GM13977 (cell line): ENCODE results near the gene PGS1.

Experiments
- DNase-seq: peaks from one replicate; pipeline ENCODE4 v3.0.0; 2012; ENCODE audit warnings: low spot score
- in situ Hi-C: fragments of 300-500 bp; cut with MboI; formaldehyde crosslinking; loops from one replicate; pipeline ENCODE4 v1.12.0; 2022; ENCODE audit warnings: low sequenced_read_pairs, low pct_unique_long_range_greater_than_20kb, mixed read lengths, inconsistent platforms; ENCODE audit not compliant: unreplicated experiment
- TF ChIP-seq, protein P1 (sequence below): IDR thresholded peaks from 2 replicates; pipeline ENCODE4 v1.5.1; 2012; ENCODE audit warnings: mild to moderate bottlenecking, control low read depth; ENCODE audit not compliant: insufficient read depth; ENCODE audit errors: extremely low read depth, missing control alignments

PGS1 gene

DNA sequence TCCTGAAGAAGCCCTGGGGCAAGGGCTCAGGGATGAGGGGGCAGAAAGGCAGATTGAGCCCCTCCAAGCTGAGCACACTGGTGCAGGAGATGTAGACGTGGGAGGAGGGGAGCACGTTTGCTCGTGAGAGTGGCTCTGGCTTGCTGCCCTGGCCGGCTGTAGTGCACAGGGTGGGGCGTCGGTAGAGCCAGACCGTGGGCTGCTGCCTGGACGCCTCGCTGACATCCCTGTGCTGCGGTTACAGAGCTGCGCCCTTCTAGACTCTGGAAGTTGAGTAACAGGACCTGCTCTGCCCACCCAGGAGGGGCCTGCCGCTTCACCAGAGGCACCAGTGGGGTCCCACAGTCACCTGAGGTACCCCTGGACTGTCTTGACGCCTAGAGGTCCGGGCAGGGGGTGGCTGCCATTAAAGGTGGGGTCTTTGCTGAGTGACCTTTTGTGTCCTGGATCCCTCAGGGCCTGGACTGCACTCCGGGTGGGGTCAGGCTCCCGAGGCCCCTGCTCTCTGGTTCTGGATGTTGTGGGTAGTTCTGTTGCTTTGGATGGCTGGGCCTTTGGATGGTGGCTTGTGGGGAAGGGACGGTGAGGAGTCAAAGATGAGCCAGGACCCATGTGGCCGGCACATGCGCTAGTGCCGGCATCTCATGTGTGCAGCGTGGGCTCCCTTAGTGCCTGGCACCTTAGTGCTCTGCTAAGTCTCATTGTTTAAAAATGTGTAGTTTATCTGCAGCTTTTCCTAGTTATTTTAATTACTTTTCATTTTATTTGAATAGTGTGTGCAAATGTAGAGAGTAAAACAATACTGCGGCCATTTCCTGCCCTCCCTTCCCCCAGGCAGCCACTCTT is 41.7 kb downstream of the PGS1 start:
- DNase-seq: no peak
- in situ Hi-C loops: loop anchor here (5.0 kb wide), 1 partner anchor 133 kb away; no protein-coding TSS in a partner anchor
- TF ChIP-seq, protein P1, sequence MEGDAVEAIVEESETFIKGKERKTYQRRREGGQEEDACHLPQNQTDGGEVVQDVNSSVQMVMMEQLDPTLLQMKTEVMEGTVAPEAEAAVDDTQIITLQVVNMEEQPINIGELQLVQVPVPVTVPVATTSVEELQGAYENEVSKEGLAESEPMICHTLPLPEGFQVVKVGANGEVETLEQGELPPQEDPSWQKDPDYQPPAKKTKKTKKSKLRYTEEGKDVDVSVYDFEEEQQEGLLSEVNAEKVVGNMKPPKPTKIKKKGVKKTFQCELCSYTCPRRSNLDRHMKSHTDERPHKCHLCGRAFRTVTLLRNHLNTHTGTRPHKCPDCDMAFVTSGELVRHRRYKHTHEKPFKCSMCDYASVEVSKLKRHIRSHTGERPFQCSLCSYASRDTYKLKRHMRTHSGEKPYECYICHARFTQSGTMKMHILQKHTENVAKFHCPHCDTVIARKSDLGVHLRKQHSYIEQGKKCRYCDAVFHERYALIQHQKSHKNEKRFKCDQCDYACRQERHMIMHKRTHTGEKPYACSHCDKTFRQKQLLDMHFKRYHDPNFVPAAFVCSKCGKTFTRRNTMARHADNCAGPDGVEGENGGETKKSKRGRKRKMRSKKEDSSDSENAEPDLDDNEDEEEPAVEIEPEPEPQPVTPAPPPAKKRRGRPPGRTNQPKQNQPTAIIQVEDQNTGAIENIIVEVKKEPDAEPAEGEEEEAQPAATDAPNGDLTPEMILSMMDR: no peak

DNA sequence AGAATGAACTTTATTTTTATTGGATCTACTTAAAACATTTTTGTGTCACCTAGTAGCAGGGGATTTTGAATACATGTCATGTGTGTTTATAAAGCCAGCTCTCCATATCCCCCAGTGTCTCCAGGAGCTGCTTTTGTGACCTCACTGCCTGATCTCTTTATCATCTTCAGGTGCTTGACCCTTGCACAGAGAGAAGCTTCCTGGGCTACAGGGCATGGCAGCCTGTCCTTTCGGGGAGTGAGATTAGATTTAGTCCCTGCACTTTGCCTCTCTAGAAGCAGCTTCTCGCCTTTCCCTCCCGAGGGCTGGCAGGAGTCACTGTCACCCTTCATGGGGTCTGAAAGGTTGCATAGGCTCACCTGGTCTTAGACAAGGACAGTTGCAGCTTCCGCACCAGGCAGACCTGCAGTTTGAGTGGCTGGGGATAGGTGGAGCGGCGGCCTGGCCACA is 42.7 kb downstream of the PGS1 start:
- in situ Hi-C loops: loop anchor here (5.0 kb wide), 1 partner anchor 134 kb away; no protein-coding TSS in a partner anchor
- TF ChIP-seq, protein P1: no peak
- DNase-seq: no peak

DNA sequence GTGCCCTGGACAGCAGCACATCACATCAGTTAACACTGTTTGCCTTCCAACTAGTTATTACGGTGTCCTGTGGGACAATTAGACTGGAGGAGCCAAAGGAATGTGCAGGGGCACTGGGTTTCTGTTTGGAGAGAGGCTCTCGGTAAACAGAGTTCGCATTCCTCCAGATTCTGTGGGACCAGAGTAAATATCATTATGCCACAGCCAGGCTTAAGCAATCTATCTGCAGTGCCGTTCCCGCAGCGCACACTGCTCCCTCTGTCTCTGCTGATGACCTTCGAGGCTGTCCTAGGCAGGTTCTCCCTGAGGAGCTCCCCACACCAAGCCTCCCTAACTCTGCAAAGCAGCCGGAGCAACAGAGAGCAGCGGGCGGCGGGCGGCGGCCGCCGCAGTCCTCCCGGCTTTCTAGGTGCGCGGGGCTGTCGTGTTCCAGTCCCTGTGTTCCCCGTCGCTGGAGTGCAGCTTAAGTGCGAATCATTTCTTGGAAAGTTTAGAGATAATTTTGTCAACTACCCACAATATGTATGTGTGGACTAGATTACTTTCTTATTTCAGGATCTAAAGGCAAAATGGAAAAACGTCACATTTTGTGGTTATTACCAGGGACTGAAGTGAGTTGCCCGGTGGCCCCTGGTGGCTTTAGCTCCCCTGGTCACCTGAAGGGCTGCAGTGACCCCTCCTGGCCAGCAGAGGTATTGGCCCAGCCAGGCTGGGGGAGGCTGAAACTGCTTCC is 43.3 kb downstream of the PGS1 start:
- TF ChIP-seq, protein P1: peak; percentile 98
- peak; percentile 92 for DNase-seq
- in situ Hi-C loops: loop anchor here (5.0 kb wide), 1 partner anchor 134 kb away; no protein-coding TSS in a partner anchor

DNA sequence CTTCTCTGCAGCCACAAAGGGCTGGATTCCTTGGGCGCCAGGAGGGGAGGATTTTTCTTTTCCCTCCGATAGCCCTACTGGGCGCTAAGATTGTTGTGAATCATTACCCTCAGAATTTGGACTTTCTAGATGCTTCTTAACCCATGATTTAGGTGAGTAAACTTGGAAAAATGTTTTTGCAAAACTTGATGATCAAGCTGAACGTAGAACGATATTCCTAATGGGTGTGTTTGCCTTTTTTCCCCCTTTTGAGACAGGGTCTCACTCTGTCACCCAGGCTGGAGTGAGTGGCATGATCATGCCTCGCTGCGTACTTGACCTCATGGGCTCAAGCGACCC is 43.8 kb downstream of the PGS1 start:
- no peak for DNase-seq
- in situ Hi-C loops: loop anchor here (5.0 kb wide), 1 partner anchor 135 kb away; no protein-coding TSS in a partner anchor
- TF ChIP-seq, protein P1: no peak

DNA sequence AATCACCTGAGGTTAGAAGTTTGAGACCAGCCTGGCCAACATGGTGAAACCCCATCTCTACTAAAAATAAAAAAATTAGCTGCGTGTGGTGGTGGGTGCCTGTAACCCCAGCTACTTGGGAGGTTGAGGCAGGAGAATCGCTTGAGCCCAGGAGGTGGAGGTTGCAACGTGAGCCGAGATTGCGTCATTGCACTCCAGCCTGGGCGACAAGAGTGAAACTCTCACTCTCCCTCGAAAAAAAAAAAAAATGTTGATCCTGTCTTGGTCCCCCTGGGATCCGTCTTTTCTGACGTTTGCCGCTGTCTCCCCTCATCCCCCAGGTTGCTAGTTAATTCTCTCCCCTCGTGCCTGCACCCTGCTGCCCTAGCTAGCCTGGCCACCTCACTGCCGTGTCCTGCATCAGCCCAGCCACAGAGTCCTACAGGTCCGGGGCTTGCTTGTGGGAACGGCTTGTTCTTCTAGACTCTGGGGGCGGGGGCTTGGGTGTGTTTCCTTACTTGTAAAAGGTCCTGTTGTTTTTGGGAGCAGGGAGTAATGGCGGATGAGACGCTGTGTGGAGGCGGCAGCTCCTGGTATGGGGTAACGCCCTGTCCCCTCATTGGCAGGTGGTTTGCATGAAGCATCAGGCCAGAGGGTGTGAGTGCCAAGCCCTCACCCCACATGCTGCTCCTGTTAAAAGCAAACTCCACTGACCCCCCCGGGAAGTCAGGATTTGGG is 44.6 kb downstream of the PGS1 start:
- TF ChIP-seq, protein P1: no peak
- in situ Hi-C loops: loop anchor here (5.0 kb wide), 1 partner anchor 136 kb away; no protein-coding TSS in a partner anchor

DNA sequence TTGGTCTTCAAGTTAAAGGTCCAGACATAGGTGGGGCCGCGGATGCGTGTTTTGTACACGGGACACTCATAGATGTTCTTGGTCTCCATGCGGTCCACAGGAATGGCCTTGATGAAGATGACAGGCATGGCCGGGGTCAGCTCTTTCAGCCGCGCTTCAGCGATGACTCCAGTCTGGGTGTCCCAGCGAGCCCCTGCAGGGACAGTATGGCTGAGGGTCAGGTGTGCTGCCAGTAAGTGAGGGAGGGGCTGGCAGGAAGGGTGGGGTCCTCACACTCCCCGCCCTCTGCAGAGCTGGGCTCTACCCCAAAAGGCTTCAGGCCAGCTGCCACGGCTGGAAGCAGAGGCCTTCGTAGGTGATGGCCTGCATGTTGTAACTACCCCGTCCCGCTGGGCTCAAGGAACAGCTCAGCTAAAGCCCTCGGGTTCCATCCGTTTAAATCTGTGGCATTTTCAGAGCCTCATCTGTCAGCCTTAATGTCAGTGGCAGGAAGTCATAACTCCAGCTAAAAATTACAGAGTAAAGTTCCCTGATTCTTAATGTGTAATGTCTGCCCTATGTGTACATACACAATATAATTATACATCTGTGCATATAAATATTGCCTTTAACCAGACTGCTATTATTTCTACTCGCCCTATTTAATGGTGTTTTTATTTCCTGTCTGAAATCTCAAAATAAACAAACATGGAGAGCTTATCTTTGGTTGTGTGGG is 45.7 kb downstream of the PGS1 start:
- TF ChIP-seq, protein P1: no peak
- in situ Hi-C loops: loop anchor here (5.0 kb wide), 1 partner anchor 137 kb away; no protein-coding TSS in a partner anchor
- no peak for DNase-seq

More for the DNA sequence above, 44.6 kb downstream of the PGS1 start:
- DNase-seq: no peak
